ENCODE results near the gene ADNP. TPM values are rescaled to one million over a fixed set of nuclear protein-coding genes. Genes with fewer than 3 reads are reported as not detected.

ADNP gene
- total and polyA plus RNA-seq, 2 of the 13 experiments (the other 11 are each of a cell fraction or from before 2014, with no cell fraction given) = 21.0 to 21.5 TPM

GRCh38 chr20:50898475-50898874 is 32.8 kb downstream of the ADNP start (continued):
- TF ChIP-seq ATF4 (CRISPR knock-in tag; IDR thresholded peaks at IDR 0.05) (peak in 1 of 2 experiments; percentile 86; a peak in 2 of 4 replicates), ZNF101 (CRISPR knock-in tag; IDR thresholded peaks at IDR 0.05; ENCODE audit: borderline replicate concordance, low read depth) (no peak), RARG (CRISPR knock-in tag; IDR thresholded peaks at IDR 0.05; ENCODE audit: low read depth) (no peak), ZNF12 (CRISPR knock-in tag; IDR thresholded peaks at IDR 0.05) (peak; percentile 87), PRMT3 (CRISPR knock-in tag; IDR thresholded peaks at IDR 0.05; ENCODE audit: borderline replicate concordance, low read depth) (no peak), SOX6 (IDR thresholded peaks at IDR 0.05) (no peak), SOX6 (CRISPR knock-in tag; IDR thresholded peaks at IDR 0.05) (no peak), RBM22 (optimal IDR thresholded peaks at IDR 0.05; ENCODE audit: low read length) (peak; percentile 38), ZNF10 (CRISPR knock-in tag; IDR thresholded peaks at IDR 0.05; ENCODE audit: borderline replicate concordance, low read depth) (no peak), ZNF788 (CRISPR knock-in tag; IDR thresholded peaks at IDR 0.05; ENCODE audit: borderline replicate concordance) (no peak), ATF7 (IDR thresholded peaks at IDR 0.05) (peak; percentile 69), ATF7 (CRISPR knock-in tag; IDR thresholded peaks at IDR 0.05) (no peak), NFIB (CRISPR knock-in tag; IDR thresholded peaks at IDR 0.05; ENCODE audit: borderline replicate concordance) (no peak), HDAC1 (CRISPR knock-in tag; IDR thresholded peaks at IDR 0.05) (no peak), ZBTB10 (CRISPR knock-in tag; IDR thresholded peaks at IDR 0.05; ENCODE audit: borderline replicate concordance) (no peak), SP1 (IDR thresholded peaks at IDR 0.05) (no peak), SP1 (CRISPR knock-in tag; IDR thresholded peaks at IDR 0.05) (no peak), CEBPG (CRISPR knock-in tag; IDR thresholded peaks at IDR 0.05) (peak; percentile 66), MTA3 (CRISPR knock-in tag; IDR thresholded peaks at IDR 0.05) (no peak), CSRNP1 (CRISPR knock-in tag; IDR thresholded peaks at IDR 0.05) (no peak), ZFP37 (CRISPR knock-in tag; IDR thresholded peaks at IDR 0.05; ENCODE audit: borderline replicate concordance) (no peak), ZNF160 (CRISPR knock-in tag; IDR thresholded peaks at IDR 0.05) (no peak), ZNF616 (CRISPR knock-in tag; IDR thresholded peaks at IDR 0.05; ENCODE audit: low read depth) (no peak), CERS6 (CRISPR knock-in tag; IDR thresholded peaks at IDR 0.05) (no peak), ZNF614 (CRISPR knock-in tag; IDR thresholded peaks at IDR 0.05; ENCODE audit: borderline replicate concordance) (no peak)

Data from HepG2 (cell line).